Right lobe of liver (tissue), 4 donors: ENCODE results near the gene BAHD1.

ENCODE experiments used
- CTCF ChIP-seq, 4 donors: fragments of 200-600 bp in 3 of 4; fragments of 450-650 bp in 1 of 4; IDR thresholded peaks; one replicate each; pipeline versions ENCODE4 v1.5.1 to v1.8.0; 2016 to 2022; ENCODE audit warnings: antibody characterized with exemption in 4 of 4, mild to moderate bottlenecking in 2 of 4
- POLR2A ChIP-seq: fragments of 450-650 bp; IDR thresholded peaks from one replicate; pipeline ENCODE4 v1.6.1; 2017; ENCODE audit warnings: antibody characterized with exemption, mild to moderate bottlenecking
- donor health status: DM: no; HTN: no; CAD: no.
- donor health status: DM: no; HTN: no; CAD: no.
- donor health status: DM: no; HTN: yes; CAD: no.

- TF ChIP-seq CTCF (IDR thresholded peaks at IDR 0.05) (no peak), POLR2A (no peak)
Measured at GRCh38 chr15:40498891-40499290, 58.1 kb downstream of the BAHD1 start.
